CD14-positive monocyte (primary cell): ENCODE data around the gene THRAP3. TPM values are rescaled to one million over a fixed set of nuclear protein-coding genes. Genes with fewer than 3 reads are reported as not detected.
A peak's percentile ranks its signal among the peaks of the same experiment; 100 is the strongest.

ENCODE experiments used
- DNase-seq, 3 donors: peaks; one replicate each; pipeline ENCODE4 v3.0.0-alpha.2; 2011 to 2022
- H2AFZ ChIP-seq: 2 replicates; pipeline ENCODE4 v1.6.0; 2012; ENCODE audit warnings: mild to moderate bottlenecking, low read depth, low read length, inconsistent platforms; ENCODE audit not compliant: insufficient read depth, poor library complexity, severe bottlenecking
- H3K27ac ChIP-seq, 2 donors: 1 replicate in 1 of 2; 2 replicates in 1 of 2; pipeline ENCODE4 v1.5.1; 2012 to 2013; ENCODE audit warnings: low read length in 2 of 2, control low read depth in 1 of 2, inconsistent platforms in 1 of 2, low read depth in 1 of 2, mild to moderate bottlenecking in 1 of 2
- H3K27me3 ChIP-seq, 2 donors: one replicate each; pipeline versions ENCODE4 v1.6.0 to v1.6.1; 2011 to 2013; ENCODE audit warnings: low read length in 2 of 2; ENCODE audit not compliant: control insufficient read depth in 2 of 2, insufficient read depth in 2 of 2
- H3K36me3 ChIP-seq, 2 donors: replicated peaks in 1 of 2; 1 replicate in 1 of 2; 2 replicates in 1 of 2; pipeline versions ENCODE4 v1.5.1 to v1.6.1; 2012 to 2013; ENCODE audit warnings: low read length in 2 of 2, control low read depth in 1 of 2, inconsistent platforms in 1 of 2, mild to moderate bottlenecking in 1 of 2; ENCODE audit not compliant: insufficient read depth in 2 of 2, control insufficient read depth in 1 of 2
- H3K4me1 ChIP-seq, 2 donors: 1 replicate in 1 of 2; 2 replicates in 1 of 2; pipeline versions ENCODE4 v1.5.1 to v1.6.1; 2012 to 2013; ENCODE audit warnings: low read length in 2 of 2, control low read depth in 1 of 2, inconsistent platforms in 1 of 2, mild to moderate bottlenecking in 1 of 2, moderate library complexity in 1 of 2; ENCODE audit not compliant: insufficient read depth in 2 of 2, control insufficient read depth in 1 of 2
- H3K4me2 ChIP-seq: replicated peaks from 2 replicates; pipeline ENCODE3; 2012; ENCODE audit warnings: low read length, moderate library complexity, mild to moderate bottlenecking; ENCODE audit not compliant: poor library complexity, severe bottlenecking; ENCODE audit errors: extremely low read depth
- H3K4me3 ChIP-seq, 3 experiments: fragments of 200-600 bp in 1 of 3; sonication (generic) in 1 of 3; replicated peaks in 1 of 3; 1 replicate in 2 of 3; 2 replicates in 1 of 3; pipeline ENCODE4 v1.5.1; 2011 to 2013; ENCODE audit warnings: low read length in 3 of 3, mild to moderate bottlenecking in 3 of 3, control low read depth in 2 of 3, low read depth in 2 of 3, inconsistent platforms in 1 of 3, moderate library complexity in 1 of 3
- H3K79me2 ChIP-seq: 2 replicates; pipeline ENCODE4 v1.6.0; 2012; ENCODE audit warnings: mild to moderate bottlenecking, control low read depth, inconsistent platforms, low read length, moderate library complexity; ENCODE audit not compliant: insufficient read depth
- H3K9ac ChIP-seq: 2 replicates; pipeline ENCODE4 v1.6.0; 2017; ENCODE audit warnings: low read length, mild to moderate bottlenecking; ENCODE audit not compliant: insufficient read depth, poor library complexity, severe bottlenecking
- H3K9me3 ChIP-seq, 2 donors: replicated peaks in 1 of 2; 1 replicate in 1 of 2; 2 replicates in 1 of 2; pipeline versions ENCODE4 v1.5.1 to v1.6.1; 2012 to 2013; ENCODE audit warnings: low read length in 2 of 2, control low read depth in 1 of 2; ENCODE audit not compliant: control insufficient read depth in 1 of 2, insufficient read depth in 1 of 2
- H4K20me1 ChIP-seq: 2 replicates; pipeline ENCODE4 v1.6.0; 2012; ENCODE audit warnings: mild to moderate bottlenecking, low read length, control low read depth, moderate library complexity; ENCODE audit not compliant: insufficient read depth
- H3K27ac Mint-ChIP-seq, 7 donors: one replicate each; pipeline ENCODE4 v1.8.0; 2020; ENCODE audit warnings: mild to moderate bottlenecking in 7 of 7, mixed read lengths in 7 of 7, moderate library complexity in 6 of 7, inconsistent platforms in 2 of 7
- H3K27me3 Mint-ChIP-seq, 3 donors: one replicate each; pipeline ENCODE4 v1.8.0; 2021 to 2022; ENCODE audit warnings: low read depth in 3 of 3, mild to moderate bottlenecking in 3 of 3, mixed read lengths in 3 of 3, moderate library complexity in 3 of 3, inconsistent platforms in 1 of 3
- H3K36me3 Mint-ChIP-seq, 2 donors: one replicate each; pipeline ENCODE4 v1.8.0; 2020; ENCODE audit warnings: mixed read lengths in 2 of 2, inconsistent platforms in 1 of 2, mild to moderate bottlenecking in 1 of 2
- H3K4me1 Mint-ChIP-seq: one replicate; pipeline ENCODE4 v1.8.0; 2020; ENCODE audit warnings: mild to moderate bottlenecking, mixed read lengths
- H3K4me3 Mint-ChIP-seq, 2 donors: one replicate each; pipeline ENCODE4 v1.8.0; 2020; ENCODE audit warnings: mild to moderate bottlenecking in 2 of 2, mixed read lengths in 2 of 2, moderate library complexity in 1 of 2
- H3K9me3 Mint-ChIP-seq, 7 donors: one replicate each; pipeline ENCODE4 v1.8.0; 2020 to 2022; ENCODE audit warnings: mixed read lengths in 7 of 7, mild to moderate bottlenecking in 6 of 7, moderate library complexity in 6 of 7, inconsistent platforms in 2 of 7
- CTCF ChIP-seq: fragments of 200-600 bp; IDR thresholded peaks from one replicate; pipeline ENCODE4 v1.8.0; 2022; ENCODE audit warnings: antibody characterized with exemption, mild to moderate bottlenecking
- WGBS: methylation state at CpG from one replicate; pipeline ENCODE4 v1.1.5; 2013; ENCODE audit warnings: missing lambda C conversion rate; ENCODE audit not compliant: insufficient coverage; 5-methylcytosine and 5-hydroxymethylcytosine counted together
- intact Hi-C, 2 donors: fragments of 100-400 bp; cut with micrococcal nuclease; formaldehyde crosslinking; loops; one replicate each; pipeline versions ENCODE4 v1.15.0 to v1.15.1; 2023
- polyA plus RNA-seq, 3 donors: library from polyadenylated mRNA; depleted of rRNA in 1 of 3; unstranded in 2 of 3; stranded (reverse) in 1 of 3; fragments of 300-500 nt in 2 of 3; fragments of >200 nt in 1 of 3; fragmentation: Illumina TruSeq in 2 of 3; gene quantifications; 1 replicate in 2 of 3; 2 replicates in 1 of 3; pipeline ENCODE4 v1.2.3, GENCODE V29; 2012 to 2021

The THRAP3 gene
- polyA plus RNA-seq, 3 donors: 30.1 to 63.4 (median 35.7) TPM

GRCh38 chr1:36339215-36339614 lies 115.0 kb downstream of the THRAP3 start:
- H3K4me3 Mint-ChIP-seq: no peak overlapping the region
- no peak overlapping the region for H3K4me2 ChIP-seq
- H3K27me3 ChIP-seq: no peaks in the 10 kb centered on the region
- H3K4me1 Mint-ChIP-seq: peaks cover 20% of the 10 kb centered on the region
- H3K4me1 ChIP-seq: peaks cover 13 to 16% of the 10 kb centered on the region in 2 donors
- no peak overlapping the region for H3K27ac ChIP-seq
- DNase-seq: no peak
- WGBS: 63% methylated on average over 6 of the region's 7 CpGs
- intact Hi-C loops: no loop called here
- H3K36me3 Mint-ChIP-seq: peaks cover 34 to 45% of the 10 kb centered on the region in 2 donors
- H3K36me3 ChIP-seq: peaks cover 36 to 47% of the 10 kb centered on the region in 2 donors
- peaks cover 54% of the 10 kb centered on the region for H4K20me1 ChIP-seq
- H3K9me3 Mint-ChIP-seq: peaks cover 0 to 2% (median 0%) of the 10 kb centered on the region in 7 donors
- peaks cover 0 to 1% (median 0%) of the 10 kb centered on the region in 3 donors for H3K27me3 Mint-ChIP-seq
- H3K9ac ChIP-seq: no peak overlapping the region
- H3K27ac Mint-ChIP-seq: peak overlapping the region in 2 of 7 donors; percentile 30 to 69
- TF ChIP-seq CTCF: no peak
- no peak overlapping the region for H3K4me3 ChIP-seq
- no peaks in the 10 kb centered on the region for H3K9me3 ChIP-seq
- no peak overlapping the region for H2AFZ ChIP-seq
- H3K79me2 ChIP-seq: no peaks in the 10 kb centered on the region

GRCh38 chr1:36339615-36340014 lies 115.4 kb downstream of the THRAP3 start:
- Histone ChIP-seq H3K4me2 (no peak overlapping the region), H3K4me1 (peaks cover 13 to 16% of the 10 kb centered on the region in 2 donors), H3K36me3 (peaks cover 40 to 51% of the 10 kb centered on the region in 2 donors), H3K4me3 (no peak overlapping the region), H3K9me3 (no peaks in the 10 kb centered on the region), H3K79me2 (no peaks in the 10 kb centered on the region), H3K9ac (no peak overlapping the region), H2AFZ (no peak overlapping the region), H4K20me1 (peaks cover 58% of the 10 kb centered on the region), H3K27me3 (no peaks in the 10 kb centered on the region), H3K27ac (no peak overlapping the region)
- H3K4me3 Mint-ChIP-seq: no peak overlapping the region
- peaks cover 38 to 49% of the 10 kb centered on the region in 2 donors for H3K36me3 Mint-ChIP-seq
- H3K9me3 Mint-ChIP-seq: peaks cover 0 to 2% (median 0%) of the 10 kb centered on the region in 7 donors
- DNase-seq: no peak
- intact Hi-C loops: no loop called here
- no peak for TF ChIP-seq CTCF
- peaks cover 0 to 1% (median 0%) of the 10 kb centered on the region in 3 donors for H3K27me3 Mint-ChIP-seq
- peak overlapping the region in 1 of 7 donors; percentile 30 for H3K27ac Mint-ChIP-seq
- peaks cover 20% of the 10 kb centered on the region for H3K4me1 Mint-ChIP-seq
- 98% methylated on average over 6 of the region's 9 CpGs for WGBS
